IMR-90 (cell line): Measurements from ENCODE around the gene SCN4A. TPM values are rescaled to one million over a fixed set of nuclear protein-coding genes. Genes with fewer than 3 reads are reported as not detected.
A peak's percentile ranks its signal among the peaks of the same experiment; 100 is the strongest.

Source experiments
- ATAC-seq: fragments of 200-7000 bp; cut with Tn5 transposase; 2 replicates; pipeline ENCODE4 v1.9.1; 2020; ENCODE audit warnings: low read depth, mild to moderate bottlenecking, moderate library complexity
- BruUV-seq: library from RNA; stranded (reverse); fragments of 400-500 nt; replicated peaks from 2 replicates; lab custom pipeline; 2021; lab: Mats Ljungman, UMichigan
- CTCF ChIA-PET: fragments of 300-600 bp; formaldehyde crosslinking; extraction: SDS; loops from one replicate; lab custom pipeline; 2021; ENCODE audit warnings: antibody characterized with exemption; lab: Yijun Ruan, JAX
- POLR2A ChIA-PET: fragments of 300-600 bp; sonication (Branson Sonifier 250); formaldehyde crosslinking; loops from one replicate; lab custom pipeline; 2022; ENCODE audit warnings: antibody characterized with exemption; ENCODE audit not compliant: unreplicated experiment; lab: Charles Lee
- DNase-seq: peaks from one replicate; pipeline ENCODE4 v3.0.0; 2013
- H2AFZ ChIP-seq: replicated peaks from 2 replicates; pipeline ENCODE3; 2013; ENCODE audit warnings: low read length, mild to moderate bottlenecking; ENCODE audit not compliant: poor library complexity
- H2AK5ac ChIP-seq: 2 replicates; pipeline ENCODE4 v1.6.1; 2013; ENCODE audit warnings: low read depth, low read length, inconsistent platforms
- H2AK9ac ChIP-seq: replicated peaks from 2 replicates; pipeline ENCODE3; 2013; ENCODE audit warnings: mild to moderate bottlenecking, low read depth, low read length, moderate library complexity; ENCODE audit not compliant: poor library complexity
- H2BK120ac ChIP-seq: 2 replicates; pipeline ENCODE4 v1.6.1; 2013; ENCODE audit warnings: low read depth, low read length, inconsistent platforms
- H2BK15ac ChIP-seq: 3 replicates; pipeline ENCODE4 v1.6.1; 2013; ENCODE audit warnings: low read depth, low read length, inconsistent platforms
- H2BK20ac ChIP-seq: 2 replicates; pipeline ENCODE4 v1.6.1; 2013; ENCODE audit warnings: low read depth, mild to moderate bottlenecking, inconsistent platforms, low read length, moderate library complexity
- H2BK5ac ChIP-seq: 2 replicates; pipeline ENCODE4 v1.6.1; 2013; ENCODE audit warnings: mild to moderate bottlenecking, low read depth, low read length, inconsistent platforms; ENCODE audit not compliant: poor library complexity, severe bottlenecking
- H3K14ac ChIP-seq: replicated peaks from 2 replicates; pipeline ENCODE4 v1.6.1; 2013; ENCODE audit warnings: low read depth, low read length, inconsistent platforms
- H3K18ac ChIP-seq: 2 replicates; pipeline ENCODE4 v1.6.1; 2013; ENCODE audit warnings: low read depth, low read length, control low read depth
- H3K23ac ChIP-seq: 2 replicates; pipeline ENCODE4 v1.6.1; 2013; ENCODE audit warnings: low read depth, low read length, inconsistent platforms
- H3K27ac ChIP-seq: 2 replicates; pipeline ENCODE4 v1.5.1; 2013; ENCODE audit warnings: mild to moderate bottlenecking, control low read depth, low read length; ENCODE audit not compliant: insufficient read depth
- H3K27me3 ChIP-seq: 2 replicates; pipeline ENCODE4 v1.6.1; 2013; ENCODE audit warnings: low read length; ENCODE audit not compliant: control insufficient read depth, insufficient read depth
- H3K36me3 ChIP-seq: 2 replicates; pipeline ENCODE4 v1.6.1; 2013; ENCODE audit warnings: low read length, mixed read lengths; ENCODE audit not compliant: control insufficient read depth, insufficient read depth
- H3K4ac ChIP-seq: 2 replicates; pipeline ENCODE4 v1.6.1; 2013; ENCODE audit warnings: low read depth, low read length, inconsistent platforms
- H3K4me1 ChIP-seq: 2 replicates; pipeline ENCODE4 v1.6.1; 2013; ENCODE audit warnings: low read length, mixed read lengths; ENCODE audit not compliant: control insufficient read depth, insufficient read depth
- H3K4me2 ChIP-seq: 2 replicates; pipeline ENCODE4 v1.6.1; 2013; ENCODE audit warnings: low read depth, mild to moderate bottlenecking, control low read depth, low read length, moderate library complexity
- H3K4me3 ChIP-seq: 2 replicates; pipeline ENCODE4 v1.5.1; 2013; ENCODE audit warnings: low read depth, mild to moderate bottlenecking, control low read depth, low read length, moderate library complexity; ENCODE audit not compliant: insufficient read depth
- H3K56ac ChIP-seq: 2 replicates; pipeline ENCODE4 v1.6.1; 2013; ENCODE audit warnings: low read length, inconsistent platforms; ENCODE audit not compliant: insufficient read depth; ENCODE audit errors: extremely low read depth
- H3K79me1 ChIP-seq, 2 experiments: 2 replicates each; pipeline ENCODE4 v1.6.1; 2013; ENCODE audit warnings: low read length in 2 of 2, inconsistent platforms in 1 of 2, low read depth in 1 of 2
- H3K9ac ChIP-seq: 2 replicates; pipeline ENCODE4 v1.6.1; 2013; ENCODE audit warnings: low read depth, low read length, control low read depth
- H3K9me1 ChIP-seq: 2 replicates; pipeline ENCODE4 v1.6.1; 2013; ENCODE audit warnings: low read length, inconsistent platforms; ENCODE audit not compliant: insufficient read depth
- H3K9me3 ChIP-seq: 2 replicates; pipeline ENCODE4 v1.6.1; 2013; ENCODE audit warnings: low read length; ENCODE audit not compliant: control insufficient read depth, insufficient read depth
- H4K20me1 ChIP-seq: 2 replicates; pipeline ENCODE4 v1.6.1; 2013; ENCODE audit warnings: low read length, inconsistent platforms; ENCODE audit not compliant: insufficient read depth
- H4K5ac ChIP-seq: 2 replicates; pipeline ENCODE4 v1.6.1; 2013; ENCODE audit warnings: mild to moderate bottlenecking, low read depth, low read length, control low read depth
- H4K8ac ChIP-seq, 2 experiments: 2 replicates each; pipeline ENCODE4 v1.6.1; 2013; ENCODE audit warnings: low read depth in 2 of 2, low read length in 2 of 2, control low read depth in 1 of 2, inconsistent platforms in 1 of 2
- H4K91ac ChIP-seq: 2 replicates; pipeline ENCODE4 v1.6.1; 2013; ENCODE audit warnings: low read depth, low read length, inconsistent platforms; ENCODE audit not compliant: insufficient read depth
- CHD1 ChIP-seq: IDR thresholded peaks from 2 replicates; pipeline ENCODE4 v1.6.1; 2012; ENCODE audit warnings: low read depth, low read length, improper control_type of control experiment
- CTCF ChIP-seq: conservative IDR thresholded peaks from 2 replicates; pipeline ENCODE4 v1.5.1; 2012; ENCODE audit warnings: mild to moderate bottlenecking, low read depth, low read length, improper control_type of control experiment
- POLR2A ChIP-seq: IDR thresholded peaks from 2 replicates; pipeline ENCODE4 v1.6.1; 2012; ENCODE audit warnings: mild to moderate bottlenecking, low read depth, low read length
- WGBS, 2 experiments: methylation state at CpG; one replicate each; pipeline versions ENCODE4 v1.1.5 to v1.1.7; 2013; ENCODE audit warnings: missing lambda C conversion rate in 2 of 2; ENCODE audit not compliant: insufficient read length in 1 of 2; ENCODE audit errors: extremely low coverage in 2 of 2; 5-methylcytosine and 5-hydroxymethylcytosine counted together
- dilution Hi-C: fragments of 300-500 bp; cut with HindIII; formaldehyde crosslinking; loops from one replicate; pipeline ENCODE4 v1.14.3; 2018; ENCODE audit warnings: low sequenced_read_pairs; ENCODE audit not compliant: unreplicated experiment
- in situ Hi-C: fragments of 300-500 bp; cut with MboI; formaldehyde crosslinking; loops from 3 replicates; pipeline ENCODE4 v1.14.3; 2019; ENCODE audit warnings: low sequenced_read_pairs, inconsistent platforms, mixed read lengths
- intact Hi-C: fragments of 100-400 bp; cut with micrococcal nuclease; formaldehyde crosslinking; loops from 2 replicates; pipeline ENCODE4 v1.10.0; 2022
- polyA plus RNA-seq, 3 experiments: library from polyadenylated mRNA; depleted of rRNA; stranded (reverse); fragments of >200 nt; gene quantifications; 2 replicates each; pipeline ENCODE4 v1.2.3, GENCODE V29; 2012; ENCODE audit warnings: low replicate concordance in 1 of 3
- total RNA-seq: library from RNA; depleted of rRNA; stranded (reverse); fragments of >200 nt; gene quantifications from 2 replicates; pipeline ENCODE4 v1.2.3, GENCODE V29; 2012

SCN4A gene
- total and polyA plus RNA-seq, 2 of the 4 experiments (the other 2 are of a cell fraction) = not detected

- no peak overlapping the region for H3K9ac ChIP-seq
- H3K4me3 ChIP-seq = no peak overlapping the region
- no peaks in the 10 kb centered on the region for H4K20me1 ChIP-seq
- intact Hi-C loops (no loop called here), in situ Hi-C loops (no loop called here), dilution Hi-C loops (no loop called here)
- H3K79me1 ChIP-seq = no peaks in the 10 kb centered on the region
- no peak overlapping the region for H4K5ac ChIP-seq
- H4K8ac ChIP-seq = no peak overlapping the region
- BruUV-seq = no TSS peak
- no peak overlapping the region for H3K27ac ChIP-seq
- H2AK5ac ChIP-seq = no peak overlapping the region
- H3K14ac ChIP-seq = no peak overlapping the region
- peaks cover 8% of the 10 kb centered on the region for H3K27me3 ChIP-seq
- ATAC-seq = no peak
- H3K4ac ChIP-seq = no peak overlapping the region
- no peak overlapping the region for H2AFZ ChIP-seq
- no CpG with 5 or more reads among the region's 2 CpGs for WGBS, 2 experiments
- no peak for DNase-seq
- H2BK20ac ChIP-seq = no peak overlapping the region
- no peak overlapping the region for H2BK15ac ChIP-seq
- H2BK5ac ChIP-seq = no peak overlapping the region
- POLR2A ChIA-PET = no interaction called here
- H3K23ac ChIP-seq = no peak overlapping the region
- CTCF ChIA-PET = interaction anchor here (1.4 to 1.5 kb wide), 2 partner anchors 12 kb away, joined by 4 to 6 read pairs; no protein-coding TSS in a partner anchor
- no peak overlapping the region for H2AK9ac ChIP-seq
- H3K56ac ChIP-seq = no peak overlapping the region
- no peak overlapping the region for H4K91ac ChIP-seq
- H3K18ac ChIP-seq = no peak overlapping the region
- no peak for TF ChIP-seq POLR2A
- TF ChIP-seq CHD1 = no peak
- peak; percentile 15; the same call in 1 of the 2 replicates for TF ChIP-seq CTCF
- H3K9me3 ChIP-seq = no peaks in the 10 kb centered on the region
- no peak overlapping the region for H3K4me2 ChIP-seq
- no peaks in the 10 kb centered on the region for H3K36me3 ChIP-seq
- H3K9me1 ChIP-seq = no peaks in the 10 kb centered on the region
- no peak overlapping the region for H2BK120ac ChIP-seq
- no peaks in the 10 kb centered on the region for H3K4me1 ChIP-seq
Measured at GRCh38 chr17:64017381-64017980, 44.8 kb upstream of the SCN4A start.
